Activated T-cell treated with anti-CD3 and anti-CD28 coated beads for 24 hours (primary cell): ENCODE measurements around the gene PCSK6.
"Not testable (repeated sequence)": the region's sequence is repeated elsewhere in the genome, so short reads cannot be mapped to it uniquely, and the experiment has no call there.

ENCODE experiments used
- DNase-seq: peaks from one replicate; pipeline ENCODE4 v3.0.0-alpha.2; 2020; ENCODE audit warnings: low read depth

Gene PCSK6

DNA sequence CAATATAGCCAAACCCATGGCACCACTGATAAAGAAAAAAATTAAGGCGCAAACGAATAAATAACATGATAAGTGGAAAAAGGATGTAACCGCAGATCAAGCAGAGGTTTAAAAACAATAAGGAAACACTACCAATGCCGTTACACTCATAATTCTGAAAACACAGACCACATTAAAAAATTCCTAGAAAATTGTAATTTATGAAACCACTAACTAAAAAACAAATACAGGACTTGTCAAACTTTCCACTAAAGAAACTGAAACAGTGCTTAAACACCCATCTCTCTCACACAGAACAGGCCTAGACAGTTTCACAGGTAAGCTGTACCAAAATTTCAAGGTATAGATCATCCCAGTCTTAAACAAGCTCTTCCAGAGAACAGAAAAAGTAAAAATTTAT, 28.4 kb downstream of the PCSK6 start:
- DNase-seq: no peak

DNA sequence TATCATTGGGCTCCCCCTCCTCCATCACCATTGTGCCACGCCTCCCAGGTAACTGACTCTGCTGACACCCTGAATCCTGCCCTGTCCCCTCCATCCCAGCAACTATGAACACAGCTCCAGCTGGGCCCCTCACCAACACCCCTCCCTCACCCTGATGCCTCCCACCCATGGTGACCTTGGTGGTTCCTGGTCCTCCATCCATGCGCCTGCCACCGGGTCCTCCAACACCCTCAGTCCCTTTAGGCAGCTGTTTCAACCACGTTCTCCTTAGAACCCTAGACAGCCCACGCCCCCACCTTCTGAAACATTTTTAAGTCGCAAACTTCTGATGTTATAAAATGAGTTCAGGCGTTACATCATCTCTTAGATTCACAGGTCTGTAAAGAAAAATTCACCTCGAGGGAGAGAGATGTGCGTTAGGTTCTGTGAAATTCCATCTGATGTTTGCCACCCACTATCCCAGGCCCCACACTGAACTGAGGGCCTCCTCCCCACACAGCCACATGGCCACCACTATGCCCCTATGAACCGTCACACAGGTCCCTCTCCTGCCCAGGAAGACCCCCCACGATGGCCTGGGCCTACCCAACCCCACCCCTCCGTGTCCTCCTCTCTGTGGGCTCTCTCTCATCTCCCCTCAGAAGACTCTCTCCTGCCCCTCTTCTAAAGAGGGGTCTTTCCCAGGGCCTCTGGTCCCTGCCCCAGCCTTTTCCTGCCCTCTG, 29.8 kb downstream of the PCSK6 start:
- DNase-seq: no peak

DNA sequence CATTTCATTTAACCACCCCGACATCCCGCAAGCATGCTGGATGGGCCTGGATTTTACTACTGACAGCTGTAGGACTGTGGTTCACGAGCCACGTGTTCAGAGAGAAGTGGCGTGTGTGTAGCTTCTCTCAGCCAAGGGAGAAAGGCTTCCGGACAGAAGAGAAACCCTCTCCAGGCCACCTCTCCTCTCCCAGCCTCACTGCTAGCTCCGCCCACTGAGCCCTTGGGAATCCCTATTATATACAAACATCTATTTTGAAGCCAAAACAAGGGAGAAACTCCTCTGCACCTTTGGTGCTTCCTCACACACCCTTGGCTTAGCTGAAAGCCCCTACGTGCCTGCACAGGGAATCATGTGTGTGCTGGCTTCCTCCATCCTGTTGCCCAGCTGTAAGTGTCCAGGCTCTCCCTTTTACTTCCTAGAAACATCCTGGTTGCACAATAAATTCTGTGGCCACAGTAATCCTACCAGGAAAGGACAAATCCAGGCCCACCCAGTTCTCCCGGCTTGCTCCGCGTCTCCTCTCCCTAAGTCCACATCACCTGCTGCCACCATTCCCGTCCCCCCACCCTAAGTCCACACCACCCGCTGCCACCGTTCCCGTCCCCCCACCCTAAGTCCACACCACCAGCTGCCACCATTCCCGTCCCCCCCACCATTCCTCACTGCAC, 30.5 kb downstream of the PCSK6 start:
- DNase-seq: no peak

DNA sequence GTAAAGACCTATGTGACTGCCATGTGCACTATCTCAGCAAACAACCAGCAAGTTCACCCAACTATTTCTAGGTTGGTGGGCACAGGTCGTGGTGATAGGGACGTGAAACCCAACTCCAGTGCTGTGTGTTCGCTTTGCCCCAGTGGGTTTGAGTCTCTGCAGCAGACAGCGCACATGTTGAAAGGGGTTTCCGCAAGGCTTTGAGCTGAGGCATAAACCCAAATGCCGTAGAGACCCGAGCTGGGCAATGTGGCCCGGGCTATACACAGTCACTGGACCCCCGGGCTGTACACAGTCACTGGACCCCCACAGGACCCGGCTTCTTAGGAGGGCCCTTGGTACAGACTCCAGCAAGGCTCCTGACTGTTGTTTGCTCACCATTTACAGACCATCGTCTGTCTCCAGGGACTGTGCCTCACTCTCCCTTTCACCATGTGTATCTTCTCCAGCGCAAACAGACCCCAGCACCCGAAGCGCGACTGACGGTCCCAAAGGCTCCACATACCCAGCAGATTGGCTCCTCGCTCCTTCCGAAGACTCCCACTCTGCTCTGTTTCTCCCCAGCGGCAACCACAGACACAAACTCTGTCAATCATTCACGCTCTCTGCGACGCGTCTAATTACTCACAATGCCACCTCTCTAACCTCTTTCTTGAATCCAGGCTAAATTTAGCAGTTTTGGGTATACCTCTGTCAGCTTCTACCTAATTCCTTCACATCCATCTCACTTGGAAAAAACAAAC, 31.2 kb downstream of the PCSK6 start:
- DNase-seq: no peak

DNA sequence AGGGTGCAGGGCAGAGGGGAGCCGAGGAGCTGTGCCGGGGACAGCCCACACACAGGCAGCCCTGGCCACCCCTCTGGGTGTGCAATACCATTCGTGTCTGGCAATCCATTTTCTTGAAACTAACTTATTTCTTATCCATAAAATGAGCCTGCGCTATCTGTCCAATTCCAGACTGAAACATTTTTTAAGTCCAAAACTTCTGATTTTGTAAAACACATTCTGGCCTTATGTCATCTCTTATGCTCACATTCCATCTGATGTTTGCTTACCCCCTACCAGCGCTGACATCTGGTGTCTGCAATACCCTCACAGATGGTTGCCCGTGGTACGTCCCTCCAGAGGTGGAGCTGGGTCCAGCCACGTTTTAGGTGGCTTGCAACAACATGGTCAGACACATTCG, 31.8 kb downstream of the PCSK6 start:
- no peak for DNase-seq

DNA sequence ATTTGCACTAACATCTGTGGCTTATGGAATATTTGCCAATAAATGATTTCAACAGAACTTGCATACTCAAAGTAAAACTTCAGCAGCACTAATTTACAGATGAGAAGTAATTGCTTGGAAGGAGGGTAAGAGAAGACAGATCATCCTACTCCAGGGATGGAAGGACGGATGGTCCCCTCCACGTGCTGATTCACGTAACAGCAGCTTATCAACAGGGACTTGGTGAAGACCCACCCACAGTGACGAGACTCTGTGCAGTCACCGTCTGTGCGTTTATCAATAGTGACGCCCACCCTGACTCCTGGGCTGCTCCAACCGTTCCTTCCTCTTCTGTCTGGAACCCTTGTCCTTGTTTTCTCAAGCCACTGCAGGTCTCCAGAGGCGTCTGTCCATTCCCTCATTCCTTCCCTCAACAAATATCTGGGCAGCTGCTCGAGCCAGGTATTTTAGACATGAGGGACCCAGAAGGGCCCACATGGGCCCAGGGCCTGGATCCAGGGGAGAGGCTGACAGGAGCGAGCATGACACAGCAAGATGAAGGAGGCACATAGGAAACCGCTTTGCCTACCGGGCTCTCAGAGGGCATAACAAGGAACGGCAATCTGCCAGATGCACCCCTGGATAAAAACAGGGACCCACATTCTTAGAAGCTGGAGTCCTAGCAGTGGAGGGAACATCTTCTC, 33.3 kb downstream of the PCSK6 start:
- no peak for DNase-seq

DNA sequence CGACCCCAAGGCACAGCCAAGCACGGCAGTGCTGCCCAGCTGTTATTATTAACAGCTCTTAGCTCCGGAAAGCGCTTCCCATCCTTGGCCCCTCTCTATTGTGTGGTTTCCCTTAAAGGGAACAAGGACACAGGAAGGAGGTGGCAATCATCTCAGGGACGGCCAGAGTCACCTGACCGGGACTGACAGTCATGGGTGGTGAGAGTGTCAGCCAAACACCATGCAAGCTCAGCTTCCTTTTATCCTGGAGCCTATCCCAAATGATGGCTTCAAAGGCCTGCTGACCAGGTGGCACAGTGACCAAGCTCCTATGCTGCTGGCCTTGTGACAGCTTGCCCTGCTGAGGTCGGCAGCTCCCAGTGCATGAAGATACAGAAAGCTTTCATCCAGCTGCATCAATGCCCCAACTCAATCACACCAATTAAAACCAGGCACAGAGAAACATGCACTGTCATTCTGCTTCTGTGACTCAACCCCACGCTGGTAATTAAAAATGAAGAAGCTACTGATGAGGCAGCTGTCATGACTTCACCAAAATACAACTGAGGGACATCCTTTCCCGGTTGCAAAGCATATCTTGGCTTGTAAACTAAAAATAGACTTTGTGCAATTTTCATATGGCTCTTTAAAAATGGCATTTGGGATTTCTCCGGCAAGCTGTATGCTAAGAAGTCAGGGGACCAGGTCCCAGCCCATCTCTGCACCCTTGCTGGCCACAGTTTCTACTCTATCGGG, 34.0 kb downstream of the PCSK6 start:
- no peak for DNase-seq

DNA sequence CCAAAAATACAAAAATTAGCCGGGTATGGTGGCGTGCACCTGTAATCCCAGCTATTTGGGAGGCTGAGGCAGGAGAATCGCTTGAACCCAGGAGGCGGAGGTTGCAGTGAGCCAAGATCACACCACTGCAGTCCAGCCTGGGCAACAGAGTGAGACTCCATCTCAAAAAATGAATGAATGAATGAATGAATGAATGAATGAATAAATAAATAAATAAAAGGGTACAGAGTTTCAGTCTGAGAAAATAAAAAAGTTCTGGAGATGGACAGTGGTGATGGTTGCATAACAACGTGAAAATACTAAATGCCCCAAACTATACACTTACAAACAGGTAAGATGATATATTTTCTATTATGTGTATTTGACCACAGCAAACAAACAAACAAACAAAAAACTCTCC, 34.7 kb downstream of the PCSK6 start:
- DNase-seq: not testable (repeated sequence)

DNA sequence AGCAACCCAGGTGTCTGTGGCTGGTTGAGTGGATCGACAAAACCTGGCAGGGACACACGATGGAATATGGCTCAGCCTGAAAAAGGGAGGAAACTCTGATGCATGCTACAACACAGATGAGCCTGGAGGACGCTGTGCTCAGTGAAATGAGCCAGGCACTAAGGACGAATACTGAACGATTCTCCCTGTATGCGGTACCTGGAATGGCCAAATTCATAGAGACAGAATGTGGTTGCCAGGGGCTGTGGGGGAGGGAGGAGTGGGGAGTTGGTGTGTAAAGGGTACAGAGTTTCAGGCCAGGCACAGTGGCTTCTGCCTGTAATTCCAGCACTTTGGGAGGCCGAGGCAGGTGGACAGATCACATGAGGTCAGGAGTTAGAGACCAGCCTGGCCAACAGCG, 35.1 kb downstream of the PCSK6 start:
- no peak for DNase-seq

DNA sequence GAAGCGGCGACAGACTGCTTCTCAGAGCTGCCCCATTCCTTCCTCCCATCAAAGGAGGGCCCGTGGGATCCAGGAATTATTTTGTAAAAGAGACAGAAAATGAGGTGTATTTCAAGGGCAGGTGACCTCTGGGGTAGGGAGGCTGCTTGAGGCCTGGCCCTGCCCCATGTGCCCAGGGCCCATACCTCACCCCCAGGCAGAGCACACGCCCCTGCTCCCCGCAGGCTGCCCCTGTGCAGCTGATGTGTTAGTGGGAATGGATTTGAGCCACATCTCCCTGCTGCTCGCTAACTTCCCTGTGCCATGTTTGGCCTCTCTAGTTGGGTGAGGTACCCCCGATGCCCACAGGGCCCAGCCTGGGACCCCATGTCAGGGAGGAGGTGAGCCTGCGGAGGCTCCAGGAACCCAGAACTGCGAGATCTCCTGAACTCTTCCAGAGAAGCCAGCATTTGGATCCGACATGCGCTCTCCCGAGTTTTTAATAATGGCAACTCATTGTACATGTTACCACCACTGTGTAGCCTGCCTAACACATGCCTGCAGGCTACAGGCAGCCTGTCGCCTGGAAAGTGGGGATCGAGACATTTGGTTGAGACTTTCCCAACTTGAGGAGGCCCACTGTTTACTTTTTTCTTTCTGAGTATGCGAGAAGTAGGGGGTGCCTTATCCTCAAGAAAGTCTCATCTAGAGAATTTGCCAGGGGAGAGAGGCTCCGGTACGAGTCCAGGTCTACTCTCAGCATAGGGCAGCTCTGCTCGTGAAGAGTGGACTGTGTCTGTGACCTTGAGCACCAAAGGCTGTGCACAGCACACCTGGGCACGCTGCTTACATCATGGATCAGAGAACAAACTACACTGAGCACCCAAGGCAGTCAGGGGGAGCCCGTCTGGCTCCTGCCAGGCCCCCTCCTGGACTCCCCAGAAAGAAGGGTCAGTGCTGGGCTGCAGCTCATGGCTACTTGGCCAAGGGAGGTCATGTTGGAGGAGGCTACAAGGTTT, 36.1 kb downstream of the PCSK6 start:
- DNase-seq: no peak

DNA sequence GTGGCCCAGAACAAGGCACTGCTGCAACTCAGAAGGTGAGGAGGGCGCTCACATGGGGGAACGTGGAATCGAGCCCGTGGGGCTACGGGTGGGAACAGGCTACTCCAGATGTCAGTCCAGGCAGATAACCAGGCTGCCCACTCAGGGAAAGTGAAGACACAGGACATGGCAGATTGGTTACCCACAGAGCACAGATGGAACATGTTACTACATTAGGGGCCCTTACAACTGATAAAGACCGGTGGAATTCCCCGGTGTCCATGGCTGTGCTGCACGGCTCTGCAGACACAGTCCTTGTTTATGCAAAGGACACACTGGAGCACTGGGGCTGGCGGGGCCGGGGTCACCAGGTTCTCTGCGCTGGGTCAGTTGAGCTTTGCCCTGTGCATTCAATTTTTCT, 36.9 kb downstream of the PCSK6 start:
- no peak for DNase-seq

DNA sequence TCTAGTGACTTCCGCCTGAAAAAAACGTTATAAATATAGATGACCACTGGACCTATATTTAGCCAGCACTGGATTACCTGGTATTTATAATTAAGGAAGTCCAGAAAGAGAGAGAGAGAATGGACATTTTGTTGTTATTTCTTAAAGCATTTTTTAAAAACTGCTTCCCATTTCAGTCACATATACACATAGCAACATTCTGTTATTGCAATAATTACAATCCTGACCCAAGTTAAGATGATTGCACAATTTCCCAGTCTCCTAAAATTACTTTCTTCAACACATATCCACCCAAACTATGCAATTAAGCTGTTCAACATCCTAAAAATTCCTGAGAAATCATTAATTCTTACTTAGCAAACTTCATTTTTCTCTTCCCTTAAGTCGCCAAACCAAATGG, 37.7 kb downstream of the PCSK6 start:
- no peak for DNase-seq

DNA sequence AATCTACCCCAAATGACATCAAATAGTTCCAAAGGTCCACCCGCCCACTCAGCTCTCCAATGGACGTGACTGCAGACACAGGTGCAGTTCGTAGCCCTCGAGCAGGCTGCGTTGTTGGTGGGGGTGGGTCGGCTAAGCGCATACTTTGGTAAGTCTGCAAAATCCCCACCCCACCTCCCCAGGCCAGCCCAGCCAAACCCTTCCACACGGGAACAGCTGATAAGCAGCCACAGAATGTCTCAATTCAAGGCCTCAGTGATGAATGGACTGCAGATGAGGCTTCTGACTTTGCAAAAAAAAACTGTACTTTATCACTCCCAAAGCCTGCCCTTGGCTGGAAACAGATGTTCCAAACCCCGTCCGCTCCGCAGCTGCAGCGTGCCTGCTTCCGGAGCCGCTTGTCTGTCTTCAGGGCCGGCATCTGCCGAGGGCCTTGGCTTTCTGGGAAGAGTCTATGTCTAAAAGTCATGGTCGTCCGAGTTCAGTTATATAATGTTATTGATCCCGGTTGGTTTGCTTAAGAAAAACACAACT, 38.2 kb downstream of the PCSK6 start:
- no peak for DNase-seq

DNA sequence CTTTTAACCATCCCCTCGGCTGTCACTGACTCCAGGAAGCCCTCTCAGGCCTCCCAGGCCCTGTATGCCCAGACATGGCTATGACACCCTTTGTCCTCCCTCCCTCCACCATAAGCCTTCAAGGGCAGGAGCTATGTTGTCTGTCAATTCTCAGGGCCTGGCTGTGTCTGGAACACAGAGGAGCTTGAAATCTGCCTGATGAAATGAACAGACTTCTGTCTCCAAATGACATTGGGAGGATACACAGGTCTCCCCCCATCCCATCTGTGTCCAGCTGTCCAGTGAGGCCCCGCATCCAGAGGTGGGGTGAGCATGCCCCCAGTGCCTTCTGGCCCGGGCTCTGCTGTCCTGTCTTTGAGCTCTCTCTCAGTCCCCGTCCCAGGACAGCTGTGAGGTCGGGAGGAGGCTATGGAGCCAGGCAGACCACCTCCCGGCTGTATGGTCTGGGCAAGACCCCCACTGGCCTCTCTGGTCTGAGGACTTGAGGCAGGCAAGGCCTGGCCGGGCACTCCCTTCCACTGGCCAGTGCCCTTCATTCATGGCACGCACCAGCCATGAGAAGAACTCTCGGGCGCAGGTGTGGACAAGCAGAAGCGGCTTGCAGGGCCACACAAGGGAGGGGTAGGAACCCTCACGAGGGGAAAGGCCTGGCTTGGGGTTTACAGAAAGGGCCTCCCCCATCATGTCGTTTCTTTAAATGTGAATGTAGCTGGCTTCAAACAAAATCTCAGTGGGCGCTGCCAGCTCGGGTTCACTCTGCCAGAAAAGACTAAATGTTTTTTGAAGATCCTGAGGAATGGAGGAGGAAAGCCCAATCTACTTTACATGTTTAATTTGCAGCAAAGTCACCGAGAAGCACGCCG, 38.9 kb downstream of the PCSK6 start:
- DNase-seq: no peak

DNA sequence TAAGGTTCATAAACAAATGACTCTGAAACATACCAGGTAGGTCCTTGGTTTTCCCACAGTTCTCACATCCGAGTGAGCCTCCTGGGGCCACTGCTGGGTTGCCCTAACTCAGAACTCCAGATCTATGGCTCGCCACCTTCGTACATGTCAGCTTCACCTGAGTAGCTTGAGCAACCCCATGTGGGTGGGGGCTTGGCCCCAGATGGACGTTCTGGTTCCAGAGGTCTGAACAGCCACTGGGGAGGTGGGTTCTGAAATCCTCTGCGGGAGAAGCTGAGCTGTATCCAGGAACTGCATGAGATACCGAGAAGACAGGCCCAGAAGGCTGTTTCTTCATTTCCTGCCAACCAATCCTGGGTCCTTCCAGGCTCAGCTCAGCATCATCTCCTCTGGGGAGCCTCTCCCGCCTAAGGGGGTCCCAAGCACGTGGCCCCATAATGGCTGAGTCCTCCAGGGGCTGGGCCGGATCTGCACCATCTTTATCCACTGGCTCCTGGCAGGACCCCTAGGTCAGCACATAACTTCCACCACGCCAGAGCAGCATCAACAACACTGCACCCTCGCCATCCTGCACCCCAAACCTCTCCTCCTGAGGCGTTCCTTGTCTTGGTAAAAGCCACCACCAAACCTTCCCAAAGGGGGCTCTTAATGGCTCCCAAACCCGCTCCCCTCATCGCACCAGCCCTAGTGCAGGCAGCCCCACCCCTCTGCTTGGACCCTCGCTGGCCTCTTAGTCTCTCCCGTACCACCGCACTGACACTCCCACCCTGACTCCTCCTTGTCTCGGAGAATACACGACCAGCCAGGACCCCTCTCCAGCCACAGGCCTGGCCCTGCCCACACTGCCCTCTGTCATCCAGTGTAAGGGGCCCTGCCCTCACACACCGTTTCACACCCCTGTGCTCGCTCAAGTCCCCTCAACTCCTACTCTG, 39.8 kb downstream of the PCSK6 start:
- no peak for DNase-seq

DNA sequence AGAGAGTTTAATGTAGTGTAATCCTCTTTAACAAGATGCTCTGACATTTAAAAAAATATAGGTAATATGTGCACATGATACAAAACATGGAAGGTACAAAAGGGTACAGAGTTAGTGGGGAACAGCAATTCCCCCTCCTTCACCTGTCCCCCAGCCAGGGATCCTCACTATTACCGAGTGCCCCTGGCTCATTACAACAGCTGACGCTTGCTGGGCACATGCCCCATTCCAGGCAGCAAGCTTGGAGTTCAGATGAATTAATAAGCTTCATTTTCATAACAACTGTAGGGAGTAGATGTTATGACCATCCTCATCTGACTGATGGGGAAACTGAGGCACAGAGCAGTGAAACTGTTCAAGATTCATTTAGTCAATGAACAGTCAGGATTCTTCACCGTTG, 41.2 kb downstream of the PCSK6 start:
- no peak for DNase-seq

DNA sequence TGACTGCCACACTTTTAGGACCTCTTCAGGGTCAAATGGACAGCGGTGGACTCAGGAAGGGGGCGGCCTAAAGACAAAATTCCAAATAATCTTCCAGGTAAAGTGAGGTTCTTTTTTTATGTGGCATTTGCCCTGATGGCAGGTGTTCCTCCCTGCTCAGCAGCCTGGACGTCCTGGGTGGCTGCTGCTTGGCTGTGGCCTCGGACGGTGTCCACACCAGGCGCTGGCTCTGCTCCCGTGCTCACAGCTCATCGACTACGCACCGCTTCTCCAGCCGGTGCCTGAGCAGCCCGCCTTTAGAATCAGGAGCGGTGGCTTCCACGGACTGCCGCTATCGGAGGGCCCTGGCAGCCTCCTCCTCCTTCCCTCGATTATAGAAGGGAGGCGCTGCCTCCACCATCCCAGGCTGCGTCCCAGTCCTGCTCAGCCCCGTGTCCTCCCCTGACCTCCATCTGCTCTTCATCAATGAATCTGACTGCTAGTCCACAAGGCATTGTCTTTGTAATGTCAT, 41.9 kb downstream of the PCSK6 start:
- no peak for DNase-seq

DNA sequence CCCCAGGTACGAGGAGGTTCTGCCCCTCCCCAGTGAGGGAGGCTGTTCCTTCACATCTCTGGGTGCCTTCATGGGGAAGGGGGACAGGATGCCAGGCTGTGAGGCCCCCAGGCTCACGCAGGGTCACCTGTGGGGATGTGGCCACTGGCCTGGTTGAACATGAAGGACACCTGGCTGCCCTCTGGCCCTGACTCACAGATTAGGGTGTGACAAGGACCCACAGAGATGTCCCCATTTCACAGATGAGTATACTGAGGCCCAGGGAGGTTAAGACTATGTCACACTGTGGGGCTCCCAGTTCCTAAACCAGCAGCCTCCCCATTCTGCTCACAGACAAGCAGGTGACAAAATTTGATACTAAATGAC, 42.4 kb downstream of the PCSK6 start:
- DNase-seq: no peak
